ENCODE results near the gene BAZ2A. TPM values are rescaled to one million over a fixed set of nuclear protein-coding genes. Genes with fewer than 3 reads are reported as not detected.
A peak's percentile ranks its signal among the peaks of the same experiment; 100 is the strongest.
"Not testable (repeated sequence)": the region's sequence is repeated elsewhere in the genome, so short reads cannot be mapped to it uniquely, and the experiment has no call there.

The BAZ2A gene
- polyA plus RNA-seq, 1 experiment = 43.9 TPM

- no peak for TF ChIP-seq CTCF (IDR thresholded peaks at IDR 0.05; ENCODE audit: low read depth, low read length)
- H3K27me3 ChIP-seq (ENCODE audit: control insufficient read depth, insufficient read depth, low read length) = no peaks in the 10 kb centered on the region
- ChIA-PET CTCF (interaction anchor here (1.2 kb wide), 1 partner anchor 23 kb away, joined by 3 read pairs; no protein-coding TSS in a partner anchor), POLR2A (interaction anchor here (0.7 kb wide), 1 partner anchor 153 kb away, joined by 5 read pairs; no protein-coding TSS in a partner anchor)
- no peak overlapping the region for H3K4me3 ChIP-seq (ENCODE audit: low read depth, low read length)
- DNase-seq (ENCODE audit: low read depth, low spot score) = no peak
- peaks cover 8% of the 10 kb centered on the region for H3K9me3 ChIP-seq (ENCODE audit: control insufficient read depth, insufficient read depth, low read length)
- no peak overlapping the region for H3K27ac ChIP-seq (ENCODE audit: low read depth, low read length)
Measured at GRCh38 chr12:56658921-56659320, 28.8 kb upstream of the BAZ2A start.

- Histone ChIP-seq H3K4me3 (ENCODE audit: low read depth, low read length) (no peak overlapping the region), H3K9me3 (ENCODE audit: control insufficient read depth, insufficient read depth, low read length) (peaks cover 8% of the 10 kb centered on the region), H3K27me3 (ENCODE audit: control insufficient read depth, insufficient read depth, low read length) (no peaks in the 10 kb centered on the region), H3K27ac (ENCODE audit: low read depth, low read length) (no peak overlapping the region)
- TF ChIP-seq CTCF (IDR thresholded peaks at IDR 0.05; ENCODE audit: low read depth, low read length) = no peak
- no peak for DNase-seq (ENCODE audit: low read depth, low spot score)
- CTCF ChIA-PET = interaction anchor here (1.1 kb wide), 1 partner anchor 21 kb away, joined by 4 read pairs; no protein-coding TSS in a partner anchor
- POLR2A ChIA-PET = interaction anchor here (0.7 kb wide), 1 partner anchor 67 kb away, joined by 3 read pairs; no protein-coding TSS in a partner anchor
Measured at GRCh38 chr12:56657416-56658379, 27.6 kb upstream of the BAZ2A start.

- POLR2A ChIA-PET; DNase-seq (ENCODE audit: low read depth, low spot score); H3K27me3 ChIP-seq (ENCODE audit: control insufficient read depth, insufficient read depth, low read length); H3K4me3 ChIP-seq (ENCODE audit: low read depth, low read length); H3K27ac ChIP-seq (ENCODE audit: low read depth, low read length): not testable (repeated sequence)
- H3K9me3 ChIP-seq (ENCODE audit: control insufficient read depth, insufficient read depth, low read length) = peaks cover 14% of the 10 kb centered on the region
- CTCF ChIA-PET = interaction anchor here (2.1 kb wide), 1 partner anchor 17 kb away, joined by 5 read pairs; no protein-coding TSS in a partner anchor
Measured at GRCh38 chr12:56653781-56654180, 23.7 kb upstream of the BAZ2A start.

GRCh38 chr12:56648023-56648422 is 17.9 kb upstream of the BAZ2A start:
- H3K9me3 ChIP-seq (ENCODE audit: control insufficient read depth, insufficient read depth, low read length); H3K4me3 ChIP-seq (ENCODE audit: low read depth, low read length); H3K27ac ChIP-seq (ENCODE audit: low read depth, low read length); H3K27me3 ChIP-seq (ENCODE audit: control insufficient read depth, insufficient read depth, low read length); POLR2A ChIA-PET; DNase-seq (ENCODE audit: low read depth, low spot score): not testable (repeated sequence)
- CTCF ChIA-PET = interaction anchor here (0.6 kb wide), 1 partner anchor 10 kb away, joined by 3 read pairs; no protein-coding TSS in a partner anchor

- Histone ChIP-seq H3K27ac (ENCODE audit: low read depth, low read length) (peak within 1 kb of the TSS; percentile 83), H3K9me3 (ENCODE audit: control insufficient read depth, insufficient read depth, low read length) (no peaks in the 10 kb centered on the region), H3K27me3 (ENCODE audit: control insufficient read depth, insufficient read depth, low read length) (no peaks in the 10 kb centered on the region), H3K4me3 (ENCODE audit: low read depth, low read length) (peak within 1 kb of the TSS; percentile 99)
- ChIA-PET CTCF (interaction anchor here (0.8 to 3.1 kb wide), 2 partner anchors 10 to 132 kb away, joined by 4 to 33 read pairs; no protein-coding TSS in a partner anchor), POLR2A (interaction anchor here (0.5 to 1.7 kb wide), 12 partner anchors 9 to 567 kb away, joined by 3 to 12 read pairs (median 4); partner anchors contain the start of genes NACA and PTGES3)
- DNase-seq (ENCODE audit: low read depth, low spot score) = peak; percentile 100
- no peak for TF ChIP-seq CTCF (IDR thresholded peaks at IDR 0.05; ENCODE audit: low read depth, low read length)
Measured at GRCh38 chr12:56645717-56646446, 15.8 kb upstream of the BAZ2A start, which contains the start of gene ATP5F1B. TSS of gene ATP5F1B (minus strand) at chr12:56645984. CDS start at chr12:56645963, 21 bp downstream.
